ENCODE measurements around the gene ARHGAP30. TPM values are rescaled to one million over a fixed set of nuclear protein-coding genes. Genes with fewer than 3 reads are reported as not detected.

The ARHGAP30 gene
- polyA plus RNA-seq, 1 of the 3 experiments (the other 2 are of a cell fraction): not detected

GRCh38 chr1:161081519-161081918 is 11.8 kb upstream of the ARHGAP30 start:
- Histone ChIP-seq H3K4me1 (ENCODE audit: control insufficient read depth in 1 of 2, insufficient read depth in 2 of 2, low read depth in 1 of 2, low read length in 1 of 2) (peaks cover 8 to 13% of the 10 kb centered on the region in 2 experiments; a peak in 2 of 4 replicates), H3K9me2 (no peaks in the 10 kb centered on the region), H3K9me3 (no peaks in the 10 kb centered on the region), H4K20me1 (ENCODE audit: insufficient read depth) (no peaks in the 10 kb centered on the region), H3K4me2 (no peak overlapping the region), H3K27me3 (ENCODE audit: insufficient read depth) (no peaks in the 10 kb centered on the region), H3K27ac (ENCODE audit: low read depth in 2 of 2, low read length in 1 of 2) (no peak overlapping the region), H3K4me3 (ENCODE audit: low read depth in 2 of 2, low read length in 1 of 2) (no peak overlapping the region), H2AFZ (ENCODE audit: low read depth) (no peak overlapping the region), H3K79me2 (ENCODE audit: insufficient read depth) (no peaks in the 10 kb centered on the region), H3K9ac (no peak overlapping the region), H3K36me3 (replicated peaks in 1 of 2; ENCODE audit: control insufficient read depth in 1 of 2, insufficient read depth in 2 of 2, low read length in 1 of 2) (no peaks in the 10 kb centered on the region), H3F3A (replicated peaks; ENCODE audit: insufficient read depth) (no peaks in the 10 kb centered on the region)
- ChIA-PET POLR2A (no interaction called here), CTCF (interaction anchor here (1.9 to 22.7 kb wide), 2 partner anchors 10 to 15 kb away, joined by 8 to 198 read pairs; partner anchors contain the start of gene KLHDC9)
- no peak for DNase-seq
- TF ChIP-seq SIN3A (IDR thresholded peaks at IDR 0.05; ENCODE audit: borderline replicate concordance, low read depth, low read length): no peak
- TF ChIP-seq YY1 (IDR thresholded peaks at IDR 0.05; ENCODE audit: low read depth): no peak
- no peak for TF ChIP-seq RCOR1 (IDR thresholded peaks at IDR 0.05; ENCODE audit: low read length)
- no peak for TF ChIP-seq ELF1 (IDR thresholded peaks at IDR 0.05)
- TF ChIP-seq, protein P1, sequence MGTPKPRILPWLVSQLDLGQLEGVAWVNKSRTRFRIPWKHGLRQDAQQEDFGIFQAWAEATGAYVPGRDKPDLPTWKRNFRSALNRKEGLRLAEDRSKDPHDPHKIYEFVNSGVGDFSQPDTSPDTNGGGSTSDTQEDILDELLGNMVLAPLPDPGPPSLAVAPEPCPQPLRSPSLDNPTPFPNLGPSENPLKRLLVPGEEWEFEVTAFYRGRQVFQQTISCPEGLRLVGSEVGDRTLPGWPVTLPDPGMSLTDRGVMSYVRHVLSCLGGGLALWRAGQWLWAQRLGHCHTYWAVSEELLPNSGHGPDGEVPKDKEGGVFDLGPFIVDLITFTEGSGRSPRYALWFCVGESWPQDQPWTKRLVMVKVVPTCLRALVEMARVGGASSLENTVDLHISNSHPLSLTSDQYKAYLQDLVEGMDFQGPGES (IDR thresholded peaks at IDR 0.05; ENCODE audit: low read depth, low read length): no peak
- no peak for TF ChIP-seq EP300 (IDR thresholded peaks at IDR 0.05; ENCODE audit: borderline replicate concordance in 1 of 2, low read depth in 1 of 2, low read length in 1 of 2)
- TF ChIP-seq RXRA (IDR thresholded peaks at IDR 0.05; ENCODE audit: borderline replicate concordance, low read depth): no peak
- 75% methylated on average over 5 of the region's 5 CpGs for WGBS (ENCODE audit: low lambda C conversion rate)

DNA sequence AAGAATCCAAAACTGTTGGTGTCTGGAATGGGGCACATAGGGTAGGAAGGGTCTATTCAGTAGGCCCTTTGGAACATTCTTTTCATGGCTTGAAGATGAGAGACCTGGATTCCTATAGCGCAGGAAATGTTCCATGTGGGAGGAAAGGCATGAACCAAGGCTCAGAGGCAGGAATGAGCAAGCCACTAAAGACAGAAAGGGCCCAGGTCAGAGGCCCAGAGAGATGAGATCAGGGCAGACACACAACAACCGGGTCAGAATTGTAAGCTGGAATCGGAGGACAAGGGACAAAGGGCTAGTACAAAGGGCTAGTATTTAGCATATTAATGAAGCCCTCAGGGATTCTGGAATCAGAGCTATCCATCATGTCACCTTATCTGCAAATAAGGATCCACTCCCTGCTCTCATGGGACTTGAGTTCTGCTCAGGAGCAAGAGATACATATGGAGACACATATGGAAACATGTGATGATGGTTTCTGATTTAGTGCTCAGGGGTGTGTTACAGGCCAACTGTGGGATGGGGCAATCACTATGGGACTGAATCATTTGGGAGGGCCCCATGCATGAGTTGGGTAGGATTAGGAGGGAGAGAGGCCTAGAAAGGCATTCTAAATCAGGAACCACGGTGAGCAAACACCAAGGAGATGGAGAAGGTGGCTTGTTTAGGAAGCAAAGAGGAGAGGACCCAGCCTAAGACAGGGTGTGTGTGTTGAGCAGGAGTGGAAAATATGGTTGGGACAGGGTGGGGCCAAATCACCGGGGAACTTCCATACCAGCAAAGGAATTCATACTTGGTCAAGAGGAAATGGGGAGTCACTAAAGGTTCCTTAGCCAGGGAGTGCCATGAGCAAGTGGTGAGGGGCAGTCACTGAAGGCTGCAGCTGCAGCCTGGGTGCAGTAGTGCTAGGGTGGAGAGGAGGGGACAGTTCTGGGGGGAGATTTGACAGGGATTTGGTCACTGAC is 11.0 kb upstream of the ARHGAP30 start:
- CTCF ChIA-PET: interaction anchor here (0.7 to 22.7 kb wide), 4 partner anchors 9 to 85 kb away, joined by 3 to 198 read pairs (median 6); partner anchors contain the start of genes KLHDC9 and NECTIN4
- 49% methylated on average over 5 of the region's 5 CpGs for WGBS (ENCODE audit: low lambda C conversion rate)
- POLR2A ChIA-PET: no interaction called here
- Histone ChIP-seq H3K36me3 (replicated peaks in 1 of 2; ENCODE audit: control insufficient read depth in 1 of 2, insufficient read depth in 2 of 2, low read length in 1 of 2) (no peaks in the 10 kb centered on the region), H2AFZ (ENCODE audit: low read depth) (no peak overlapping the region), H3K9me2 (no peaks in the 10 kb centered on the region), H3K4me3 (ENCODE audit: low read depth in 2 of 2, low read length in 1 of 2) (no peak overlapping the region), H3K4me2 (no peak overlapping the region), H3K27me3 (ENCODE audit: insufficient read depth) (no peaks in the 10 kb centered on the region), H3F3A (replicated peaks; ENCODE audit: insufficient read depth) (no peaks in the 10 kb centered on the region), H3K79me2 (ENCODE audit: insufficient read depth) (no peaks in the 10 kb centered on the region), H3K9me3 (no peaks in the 10 kb centered on the region), H3K27ac (ENCODE audit: low read depth in 2 of 2, low read length in 1 of 2) (no peak overlapping the region), H4K20me1 (ENCODE audit: insufficient read depth) (no peaks in the 10 kb centered on the region), H3K4me1 (ENCODE audit: control insufficient read depth in 1 of 2, insufficient read depth in 2 of 2, low read depth in 1 of 2, low read length in 1 of 2) (peaks cover 8 to 13% of the 10 kb centered on the region in 2 experiments; a peak in 2 of 4 replicates), H3K9ac (no peak overlapping the region)
- no peak for DNase-seq
- no peak for TF ChIP-seq USF1 (IDR thresholded peaks at IDR 0.05; ENCODE audit: borderline replicate concordance, low read depth)
- TF ChIP-seq FOXM1 (IDR thresholded peaks at IDR 0.05; ENCODE audit: low read depth): no peak
- no peak for TF ChIP-seq FOXJ3 (CRISPR knock-in tag; IDR thresholded peaks at IDR 0.05)
- no peak for TF ChIP-seq MAX (IDR thresholded peaks at IDR 0.05; ENCODE audit: low read depth)
- no peak for TF ChIP-seq ELF1 (IDR thresholded peaks at IDR 0.05)
- TF ChIP-seq, protein P1 (IDR thresholded peaks at IDR 0.05; ENCODE audit: low read depth, low read length): no peak
- TF ChIP-seq CTCF (IDR thresholded peaks at IDR 0.05): no peak
- TF ChIP-seq TEAD4 (IDR thresholded peaks at IDR 0.05; ENCODE audit: borderline replicate concordance, insufficient read depth): no peak
- no peak for TF ChIP-seq GATA2 (CRISPR knock-in tag; IDR thresholded peaks at IDR 0.05)
- no peak for TF ChIP-seq RXRA (IDR thresholded peaks at IDR 0.05; ENCODE audit: borderline replicate concordance, low read depth)
- TF ChIP-seq RCOR1 (IDR thresholded peaks at IDR 0.05; ENCODE audit: low read length): no peak
- no peak for TF ChIP-seq YY1 (IDR thresholded peaks at IDR 0.05; ENCODE audit: low read depth)
- no peak for TF ChIP-seq MEF2A (IDR thresholded peaks at IDR 0.05; ENCODE audit: borderline replicate concordance, low read depth)
- no peak for TF ChIP-seq RAD21 (IDR thresholded peaks at IDR 0.05; ENCODE audit: low read length)
- no peak for TF ChIP-seq MXI1 (IDR thresholded peaks at IDR 0.05; ENCODE audit: low read depth, low read length)
- no peak for TF ChIP-seq TCF12 (IDR thresholded peaks at IDR 0.05)
- TF ChIP-seq JUND (IDR thresholded peaks at IDR 0.05): no peak
- TF ChIP-seq EP300 (IDR thresholded peaks at IDR 0.05; ENCODE audit: borderline replicate concordance in 1 of 2, low read depth in 1 of 2, low read length in 1 of 2): no peak

Measured in SK-N-SH (cell line).